Lung microvascular endothelial cell (primary cell): ENCODE measurements around the gene WRAP53. TPM values are rescaled to one million over a fixed set of nuclear protein-coding genes. Genes with fewer than 3 reads are reported as not detected.

ENCODE experiments used
- DNase-seq, 2 donors: peaks; one replicate each; pipeline versions ENCODE4 v3.0.0 to v3.0.0-alpha.2; 2010; ENCODE audit warnings: low read depth in 2 of 2
- total RNA-seq: library from RNA; depleted of rRNA; stranded (reverse); fragments of >200 nt; gene quantifications from 2 replicates; pipeline ENCODE4 v1.2.1, GENCODE V29; 2014

WRAP53 gene
- total RNA-seq, 1 donor from 2014 or later = 6.9 TPM

DNA sequence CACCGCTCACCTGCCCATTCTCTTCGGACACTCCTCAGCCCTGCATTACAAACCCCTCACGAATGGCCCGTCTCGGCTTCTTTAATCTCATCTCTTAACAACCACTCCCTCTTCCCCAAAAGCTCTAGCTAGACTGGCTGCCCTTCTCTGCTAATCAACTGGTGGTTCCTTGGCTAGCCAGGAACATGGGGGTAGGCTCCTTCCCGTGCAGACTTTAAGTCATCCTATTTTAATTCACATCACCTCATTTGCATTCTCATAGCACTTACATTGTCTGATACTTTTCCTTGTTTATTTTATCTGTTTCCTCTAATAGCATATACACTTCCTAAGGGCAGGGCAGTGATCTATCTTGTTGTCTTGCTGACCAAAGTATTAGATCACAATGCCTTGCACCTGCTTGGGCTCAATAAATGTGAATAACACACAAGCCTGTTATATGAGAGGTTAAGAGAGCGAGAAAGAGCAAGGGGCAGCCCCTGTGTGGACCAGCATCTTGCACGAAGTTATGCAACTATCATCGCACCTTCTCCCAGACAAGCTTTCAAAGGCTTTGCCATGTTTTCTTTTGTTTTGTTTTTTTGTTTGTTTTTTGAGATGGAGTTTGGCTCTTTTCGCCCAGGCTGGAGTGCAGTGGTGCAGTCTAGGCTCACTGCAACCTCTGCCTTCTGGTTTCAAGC, 10.7 kb upstream of the WRAP53 start:
- DNase-seq = peak in 1 of 2 donors; percentile 83

DNA sequence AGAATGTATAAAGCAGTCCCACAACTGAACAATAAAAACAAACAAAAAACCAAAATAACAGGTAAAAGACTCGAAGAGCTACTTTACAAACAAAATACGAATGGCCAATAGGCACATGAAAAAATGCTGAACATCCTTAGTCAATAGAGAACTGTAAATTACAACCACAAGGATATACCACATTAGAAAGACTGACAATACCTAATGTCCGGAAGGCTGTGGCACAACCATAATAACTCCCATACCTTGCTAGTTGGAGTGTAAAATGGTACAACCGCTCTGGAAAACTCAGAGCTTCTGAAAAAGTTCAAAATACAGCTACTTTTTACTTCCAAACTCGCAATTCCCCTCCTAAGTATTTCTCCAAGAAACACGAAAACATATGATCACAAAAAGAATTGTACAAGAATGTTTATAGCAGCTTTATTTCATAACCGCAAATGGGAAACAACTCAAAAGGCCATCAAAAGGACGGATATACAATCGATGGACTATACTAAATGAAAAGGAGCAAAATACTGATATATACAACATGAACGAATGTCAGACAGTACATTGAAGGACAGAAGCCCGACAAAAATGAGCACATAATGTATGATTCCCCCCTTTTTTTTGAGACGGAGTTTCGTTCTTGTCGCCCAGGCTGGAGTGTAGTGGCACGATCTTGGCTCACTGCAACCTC, 3.3 kb upstream of the WRAP53 start:
- no peak for DNase-seq

DNA sequence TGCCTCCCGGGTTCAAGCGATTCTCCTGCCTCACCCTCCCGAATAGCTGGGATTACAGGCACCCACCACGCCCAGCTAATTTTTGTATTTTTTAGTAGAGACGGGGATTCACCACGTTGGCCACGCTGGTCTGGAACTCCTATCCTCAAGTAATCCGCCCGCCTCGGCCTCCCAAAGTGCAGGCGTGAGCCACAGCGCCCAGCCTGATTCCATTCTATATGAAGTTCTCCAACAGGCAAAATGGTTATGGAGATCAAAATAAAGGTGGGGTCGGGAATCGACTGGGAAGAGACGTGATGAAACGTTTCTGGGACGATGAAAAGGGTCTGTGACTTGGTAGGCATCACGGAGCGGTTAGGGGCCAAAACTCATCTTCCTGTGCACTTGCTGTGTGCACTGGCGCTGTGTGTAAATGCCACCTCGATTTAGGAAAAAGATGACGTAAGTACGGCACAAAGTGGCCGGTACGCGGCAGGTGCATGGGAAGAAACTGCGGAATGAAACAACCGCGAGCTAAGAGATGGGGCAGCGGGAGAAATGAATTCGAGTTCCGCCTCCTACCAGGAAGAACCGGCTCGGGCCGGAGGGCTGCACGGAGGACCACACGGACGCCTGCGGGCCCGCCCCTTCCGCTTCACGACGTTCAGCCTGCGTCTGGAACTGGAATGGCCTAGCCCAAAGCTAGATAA, 2.6 kb upstream of the WRAP53 start:
- peak; percentile 94 to 95 for DNase-seq

GRCh38 chr17:7686222-7687071, 1.8 kb upstream of the WRAP53 start:
- DNase-seq = peak; percentile 84 to 89

GRCh38 chr17:7687072-7687907, 987 bp upstream of the WRAP53 start, which contains the start of gene TP53:
Gene TP53 (minus strand): TSS chr17:7687490. CDS start chr17:7676594, 10,896 bp downstream.
- DNase-seq = peak; percentile 88 to 91

GRCh38 chr17:7688808-7689316, 585 bp downstream of the WRAP53 start:
- no peak for DNase-seq

DNA sequence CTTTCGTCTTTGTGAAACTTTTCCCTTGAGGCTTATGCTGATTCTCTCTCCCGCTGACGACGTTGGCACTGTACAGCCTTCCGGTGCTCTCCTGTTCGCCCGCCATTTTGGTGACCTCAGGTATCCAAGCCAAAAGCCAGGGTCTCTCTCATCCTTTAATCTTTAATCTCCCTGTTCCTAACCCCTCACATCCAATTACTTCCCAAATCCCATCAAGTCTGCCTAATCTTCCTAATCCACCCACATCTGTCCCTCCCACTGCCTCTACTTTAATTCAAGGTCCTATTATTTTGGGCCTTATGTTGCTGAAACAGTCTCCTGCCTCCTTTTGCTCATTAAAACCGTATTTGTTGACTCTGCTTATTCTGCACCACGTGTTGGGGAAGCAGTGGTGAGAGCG, 7.3 kb downstream of the WRAP53 start:
- DNase-seq = no peak

- no peak for DNase-seq
Measured at GRCh38 chr17:7697828-7698588, 9.7 kb downstream of the WRAP53 start.

DNA sequence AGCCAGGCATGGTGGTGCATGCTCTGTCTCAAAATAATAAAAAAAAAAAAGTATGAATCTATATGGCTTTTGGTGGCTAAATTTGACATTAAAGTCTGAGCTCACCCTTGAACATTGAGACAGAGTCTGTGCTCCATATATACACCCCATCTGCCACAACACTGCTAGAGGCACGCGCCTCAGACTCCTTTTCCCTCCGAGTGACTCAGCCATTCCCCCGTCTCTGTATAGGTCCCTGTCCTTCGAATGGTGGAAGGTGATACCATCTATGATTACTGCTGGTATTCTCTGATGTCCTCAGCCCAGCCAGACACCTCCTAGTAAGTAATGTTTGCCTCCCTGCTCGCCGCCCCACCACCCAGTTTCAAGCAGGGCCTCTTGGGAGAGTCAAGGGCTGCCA, 12.2 kb downstream of the WRAP53 start:
- no peak for DNase-seq

- DNase-seq = no peak
Measured at GRCh38 chr17:7701681-7702080, 13.4 kb downstream of the WRAP53 start.

DNA sequence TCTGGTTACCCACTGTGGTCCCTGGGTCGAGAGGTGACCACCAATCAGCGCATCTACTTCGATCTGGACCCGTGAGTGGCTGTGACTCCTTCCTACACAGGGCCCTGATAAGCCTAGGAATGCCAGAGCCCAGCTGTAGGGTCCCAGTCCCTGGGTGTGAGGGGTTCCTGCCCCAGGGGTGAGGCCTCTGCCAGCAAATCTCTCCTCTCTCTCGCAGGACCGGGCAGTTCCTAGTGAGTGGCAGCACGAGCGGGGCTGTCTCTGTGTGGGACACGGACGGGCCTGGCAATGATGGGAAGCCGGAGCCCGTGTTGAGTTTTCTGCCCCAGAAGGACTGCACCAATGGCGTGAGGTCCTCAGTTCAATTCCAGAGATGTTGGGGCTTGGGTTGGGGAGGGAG, 14.5 kb downstream of the WRAP53 start:
- no peak for DNase-seq

DNA sequence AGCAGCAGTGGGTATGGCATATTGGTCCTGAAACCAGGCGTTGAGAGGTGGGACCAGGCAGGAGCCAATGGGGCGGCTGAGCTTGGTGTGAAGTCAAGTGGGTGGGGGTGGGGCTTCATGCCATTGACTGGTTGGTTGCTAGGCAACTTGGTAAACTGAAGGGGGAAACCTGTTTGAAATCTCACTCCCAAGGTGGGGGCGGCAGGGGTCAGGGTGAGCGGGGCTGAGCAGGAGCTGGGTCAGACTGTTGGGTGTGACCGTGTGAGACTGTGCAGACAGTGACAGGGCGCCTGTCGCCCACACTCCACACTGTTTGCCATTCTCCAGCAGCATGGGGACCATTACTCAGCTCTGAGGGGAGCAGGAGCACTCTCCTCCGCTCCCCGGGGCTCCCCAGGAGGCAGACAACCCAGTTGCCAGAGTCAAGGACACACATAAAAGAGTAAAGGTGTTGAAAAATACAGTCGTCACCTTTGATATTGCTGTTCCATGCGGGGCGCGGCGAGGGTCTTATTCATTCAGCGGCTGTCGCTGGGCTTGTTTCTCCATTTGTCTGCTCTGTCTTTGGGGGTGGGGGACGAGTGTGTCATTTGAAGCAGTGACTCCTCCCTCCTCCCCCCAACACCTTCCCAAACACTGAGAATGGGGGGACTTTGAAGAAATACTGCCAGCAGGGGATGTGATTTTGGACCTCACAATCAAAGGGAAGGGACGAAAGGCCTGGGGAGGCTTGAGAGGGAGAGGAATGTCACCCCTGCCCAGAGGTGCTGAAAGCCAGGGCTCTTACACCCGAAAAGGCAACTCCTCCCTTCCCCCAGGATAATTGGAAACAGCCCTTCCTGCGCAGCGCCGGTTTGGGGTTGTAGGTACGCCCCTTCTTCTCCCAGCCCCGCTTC, 15.6 kb downstream of the WRAP53 start:
- peak; percentile 30 to 71 for DNase-seq

- peak in 1 of 2 donors; percentile 16 for DNase-seq
Measured at GRCh38 chr17:7704601-7705268, 16.5 kb downstream of the WRAP53 start, which contains the start of gene EFNB3. Gene EFNB3 (plus strand): TSS chr17:7705202. CDS start chr17:7705599, 397 bp downstream.

GRCh38 chr17:7705269-7706255, 17.3 kb downstream of the WRAP53 start:
- DNase-seq = no peak

GRCh38 chr17:7706631-7707354, 18.5 kb downstream of the WRAP53 start:
- no peak for DNase-seq

- no peak for DNase-seq
Measured at GRCh38 chr17:7707446-7707845, 19.2 kb downstream of the WRAP53 start.
